ENCODE data around the gene MTFMT.

Gene MTFMT

DNA sequence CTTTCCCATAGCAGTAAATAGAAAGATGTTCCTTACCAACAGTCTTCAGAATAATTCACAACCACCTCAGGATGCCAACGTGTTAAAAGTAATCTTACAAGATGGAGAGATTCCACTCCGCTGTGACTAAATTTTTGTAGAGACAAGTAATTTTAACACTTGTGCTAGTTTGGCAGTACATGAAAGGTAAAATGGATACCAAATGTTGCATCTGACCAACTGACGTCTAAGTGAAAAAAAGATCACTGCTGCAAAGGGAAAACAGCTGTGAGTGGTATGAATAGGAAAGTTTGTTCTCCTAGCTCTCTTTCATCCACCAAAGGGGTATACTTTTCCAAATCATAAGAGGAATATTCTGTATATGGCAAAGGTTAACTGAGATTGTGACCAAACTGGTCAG is 42.3 kb downstream of the MTFMT start:
- no peak for DNase-seq (ENCODE audit: low spot score)

GRCh38 chr15:64985366-64986033 is 43.9 kb downstream of the MTFMT start:
- DNase-seq (ENCODE audit: low spot score), result no peak

DNA sequence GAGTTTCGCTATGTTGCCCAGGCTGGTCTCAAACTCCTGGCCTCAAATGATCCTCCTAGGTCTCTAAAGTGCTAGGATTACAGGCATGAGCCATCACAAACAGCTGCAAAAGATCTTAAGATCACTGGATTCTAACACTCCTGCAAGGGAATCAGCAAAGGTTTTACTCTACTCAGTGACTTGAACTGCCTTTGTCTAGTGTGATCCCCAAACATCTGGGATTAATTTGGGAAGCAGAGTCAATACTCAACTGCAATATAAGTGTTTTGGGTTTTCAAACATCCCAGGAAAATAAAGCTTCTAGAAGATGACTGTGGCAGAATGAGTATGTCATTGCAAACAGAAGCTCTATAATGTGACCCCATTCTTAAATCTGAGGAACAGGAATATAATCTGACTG is 47.0 kb downstream of the MTFMT start:
- no peak for DNase-seq (ENCODE audit: low spot score)

DNA sequence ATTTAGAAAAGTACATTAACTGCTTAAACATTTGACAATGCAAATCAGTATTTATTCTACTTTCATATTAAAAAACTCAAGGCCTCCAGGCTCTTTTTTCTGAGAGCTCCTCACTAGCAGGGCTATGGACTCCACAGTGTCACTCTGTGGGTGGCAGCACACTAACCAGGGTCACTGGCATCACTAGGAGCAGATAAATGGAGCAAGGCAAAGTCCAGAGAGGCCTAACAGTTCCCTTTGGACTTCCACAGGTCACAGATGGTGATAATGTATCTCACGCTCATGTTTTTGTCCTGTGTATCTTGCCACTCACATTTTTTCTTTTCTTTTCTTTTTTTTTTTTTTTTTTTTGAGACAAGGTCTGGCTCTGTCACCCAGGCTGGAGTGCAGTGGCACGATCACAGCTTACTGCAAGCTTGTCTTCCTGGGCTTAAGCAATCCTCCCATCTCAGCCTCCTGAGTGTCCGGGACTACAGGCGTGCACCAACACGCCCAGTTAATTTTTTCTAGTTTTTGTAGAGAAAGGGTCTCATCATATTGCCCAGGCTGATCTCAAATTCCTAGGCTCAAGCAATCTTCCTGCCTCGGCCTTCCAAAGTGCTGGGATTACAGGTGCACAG is 47.5 kb downstream of the MTFMT start:
- DNase-seq (ENCODE audit: low spot score), result no peak

DNA sequence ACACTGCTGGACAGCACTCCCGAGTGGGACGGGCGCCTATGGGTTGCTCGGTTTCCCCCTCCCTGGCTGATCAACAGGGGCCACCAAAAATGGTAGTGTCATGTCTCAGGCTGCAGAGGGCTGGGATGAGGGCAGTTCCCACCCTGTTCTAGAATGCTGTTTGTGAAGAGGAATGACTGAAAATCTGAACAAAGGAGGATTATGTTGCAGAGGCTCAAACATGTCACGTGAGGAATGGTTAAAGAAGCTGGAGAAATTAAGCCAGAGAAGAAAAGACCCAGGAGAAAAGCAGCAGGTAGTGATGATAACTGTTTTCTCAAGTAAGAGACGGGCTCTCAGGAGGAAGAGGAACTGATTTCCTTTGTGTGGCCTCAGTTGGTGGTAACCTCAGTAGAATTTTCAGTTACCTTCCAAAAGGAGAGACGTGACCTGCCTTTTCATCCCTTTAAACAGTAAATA is 50.2 kb downstream of the MTFMT start:
- DNase-seq (ENCODE audit: low spot score), result no peak

GRCh38 chr15:64975390-64975789 is 54.0 kb downstream of the MTFMT start:
- DNase-seq (ENCODE audit: low spot score), result no peak

DNA sequence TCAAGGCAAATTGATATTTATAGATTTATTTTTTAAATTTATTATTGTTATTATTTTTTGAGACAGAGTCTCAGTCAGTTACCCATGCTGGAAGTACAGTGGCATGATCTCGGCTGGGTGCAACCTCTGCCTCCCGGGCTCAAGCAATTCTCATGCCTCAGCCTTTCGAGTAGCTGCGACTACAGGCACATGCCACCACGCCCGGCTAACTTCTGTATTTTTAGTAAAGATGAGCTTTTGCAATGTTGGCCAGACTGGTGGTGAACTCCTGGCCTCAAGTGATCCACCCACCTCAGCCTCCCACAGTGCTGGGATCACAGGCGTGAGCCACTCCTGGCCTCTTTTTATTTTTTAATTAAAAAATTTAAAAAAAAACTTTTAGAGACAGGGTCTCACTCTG is 58.7 kb downstream of the MTFMT start:
- no peak for DNase-seq (ENCODE audit: low spot score)

DNA sequence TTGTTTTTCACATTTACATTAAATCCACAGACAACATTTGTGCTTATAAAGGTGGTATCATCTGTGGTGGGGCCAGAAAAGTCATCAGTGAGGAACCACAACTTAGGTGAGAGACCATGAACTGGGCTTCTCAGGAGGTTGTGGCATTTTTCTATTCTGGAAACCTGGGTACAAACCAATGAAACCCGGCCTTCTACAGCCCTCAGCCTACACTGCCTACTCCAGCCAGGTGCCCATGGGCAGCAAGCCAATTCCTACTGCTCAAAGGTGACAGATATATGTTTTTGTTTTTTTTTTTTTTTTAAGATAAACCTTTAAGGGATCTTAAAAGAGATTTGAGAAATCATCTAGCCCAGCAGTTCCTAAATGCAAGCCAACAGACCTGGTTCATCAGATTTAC is 60.0 kb downstream of the MTFMT start:
- DNase-seq (ENCODE audit: low spot score), result no peak

DNA sequence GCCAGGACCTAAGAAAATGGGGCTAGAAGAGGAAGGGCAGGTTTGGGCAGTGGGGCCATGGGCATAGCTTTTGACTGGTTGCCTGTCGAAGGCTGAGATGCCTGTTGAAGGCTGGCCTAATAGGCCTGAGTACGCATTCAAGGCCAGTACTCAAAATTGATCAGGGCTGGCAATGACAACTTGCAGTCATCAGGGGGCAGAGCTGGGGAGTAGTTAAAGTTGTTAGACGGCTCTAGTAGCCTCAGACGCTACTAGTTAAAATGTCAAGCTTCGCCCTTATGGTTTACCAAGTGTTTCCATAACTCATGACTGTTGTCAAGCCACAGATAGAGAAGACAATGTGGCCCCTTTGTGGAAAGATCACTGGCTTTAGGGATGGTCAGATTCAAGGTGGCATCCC is 68.4 kb downstream of the MTFMT start:
- no peak for DNase-seq (ENCODE audit: low spot score)

DNA sequence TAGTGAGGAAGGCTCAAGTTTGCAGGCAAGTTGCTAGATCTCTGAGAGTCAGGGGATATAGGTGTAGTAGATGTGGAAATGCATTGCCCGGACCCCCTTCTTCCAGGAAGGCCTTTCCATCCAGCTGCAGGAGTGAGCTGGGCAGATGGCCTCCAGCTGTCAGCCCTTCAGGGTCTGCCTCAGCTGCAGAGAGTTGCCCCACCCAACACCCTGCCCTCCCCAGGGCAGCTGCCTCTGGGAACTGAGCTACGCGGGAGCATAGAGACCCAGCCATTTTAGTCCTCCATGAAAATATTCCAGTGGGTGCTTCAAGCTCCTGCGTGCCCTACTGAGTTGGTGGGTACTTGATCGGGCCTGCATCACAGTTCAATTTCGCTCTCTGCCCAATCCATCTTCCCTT is 69.3 kb downstream of the MTFMT start:
- no peak for DNase-seq (ENCODE audit: low spot score)

GRCh38 chr15:64959128-64959527 is 70.3 kb downstream of the MTFMT start:
- no peak for DNase-seq (ENCODE audit: low spot score)

DNA sequence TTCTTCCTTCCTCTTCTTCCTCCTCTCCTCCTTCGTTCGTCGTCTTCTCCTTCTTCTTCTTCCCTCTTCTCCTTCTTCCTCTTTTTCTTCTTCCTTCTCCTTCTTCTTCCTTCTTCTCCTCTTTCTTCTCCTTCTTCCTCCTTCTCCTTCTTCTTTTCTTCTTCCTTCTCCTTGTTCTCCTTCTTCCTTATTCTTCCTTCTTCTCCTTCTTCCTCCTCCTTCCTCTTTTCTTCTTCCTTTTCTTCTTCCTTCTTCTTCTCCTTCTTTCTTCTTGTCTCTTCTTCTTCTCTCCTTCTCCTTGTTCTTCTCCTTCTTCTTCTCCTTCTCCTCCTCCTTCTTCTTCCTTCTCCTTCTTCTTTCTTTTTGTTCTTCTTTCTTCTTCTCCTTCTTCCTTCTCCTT is 75.0 kb downstream of the MTFMT start:
- no peak for DNase-seq (ENCODE audit: low spot score)

GRCh38 chr15:64951777-64952418 is 77.5 kb downstream of the MTFMT start:
- no peak for DNase-seq (ENCODE audit: low spot score)
